HG03039 (cell line): ENCODE results near the gene FBRSL1.

Source experiments
- ATAC-seq: cut with Tn5 transposase; IDR thresholded peaks from one replicate; pipeline ENCODE4 v1.9.1; 2021; ENCODE audit warnings: mild to moderate bottlenecking, moderate library complexity; ENCODE audit not compliant: unreplicated experiment

The FBRSL1 gene

DNA sequence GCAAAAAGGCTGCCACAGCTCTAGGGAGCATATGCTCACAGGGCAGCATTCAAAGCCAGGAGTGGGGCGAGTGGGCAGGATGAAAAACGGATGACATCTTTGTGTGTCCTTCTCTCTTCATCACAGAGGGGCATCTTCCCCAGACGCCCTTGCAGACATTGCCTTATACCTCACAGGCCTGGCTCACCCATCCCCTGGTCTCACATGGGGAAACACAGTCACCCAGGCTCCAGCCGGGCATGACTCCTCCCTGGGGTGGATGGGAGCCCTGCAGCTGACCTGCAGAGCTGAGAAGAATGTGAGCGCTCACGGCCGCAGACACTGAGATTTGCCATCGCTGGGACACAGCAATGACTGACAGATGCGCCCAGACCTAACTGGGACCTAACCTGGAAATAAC lies 7.2 kb upstream of the FBRSL1 start:
- no peak for ATAC-seq

DNA sequence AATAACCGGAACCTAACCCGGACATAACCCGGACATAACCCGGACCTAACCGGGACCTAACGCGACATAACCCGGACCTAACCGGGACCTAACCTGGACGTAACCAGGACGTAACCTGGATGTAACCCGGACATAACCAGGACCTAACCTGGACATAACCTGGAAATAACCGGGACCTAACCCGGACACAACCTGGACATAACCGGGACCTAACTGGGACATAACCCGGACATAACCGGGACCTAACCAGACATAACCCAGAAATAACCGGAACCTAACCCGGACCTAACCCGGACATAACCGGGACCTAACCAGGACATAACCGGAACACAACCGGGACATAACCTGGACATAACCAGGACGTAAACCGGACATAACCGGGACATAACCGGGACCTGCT lies 6.7 kb upstream of the FBRSL1 start:
- no peak for ATAC-seq

DNA sequence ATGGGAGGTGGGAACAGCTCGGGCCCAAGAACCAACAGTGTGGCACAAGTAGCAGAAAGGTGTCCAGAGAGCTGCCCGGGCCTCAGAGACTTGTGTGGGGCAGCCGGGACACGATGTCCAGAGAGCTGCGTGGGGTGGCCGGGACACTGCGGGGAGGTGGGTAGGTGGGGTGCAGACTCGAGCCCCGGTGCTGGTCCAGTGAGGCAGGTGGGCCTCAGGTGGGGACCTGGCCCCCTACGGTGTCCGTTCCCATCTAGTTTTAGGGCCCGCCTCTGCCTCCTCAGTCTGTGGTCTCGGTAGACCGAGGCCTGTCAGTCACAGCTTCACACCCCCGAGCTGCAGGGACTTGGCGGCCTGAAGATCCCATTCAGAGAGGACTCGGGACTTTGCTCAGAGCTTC lies 6.3 kb upstream of the FBRSL1 start:
- no peak for ATAC-seq

GRCh38 chr12:132484183-132484890 lies 5.6 kb upstream of the FBRSL1 start:
- no peak for ATAC-seq

DNA sequence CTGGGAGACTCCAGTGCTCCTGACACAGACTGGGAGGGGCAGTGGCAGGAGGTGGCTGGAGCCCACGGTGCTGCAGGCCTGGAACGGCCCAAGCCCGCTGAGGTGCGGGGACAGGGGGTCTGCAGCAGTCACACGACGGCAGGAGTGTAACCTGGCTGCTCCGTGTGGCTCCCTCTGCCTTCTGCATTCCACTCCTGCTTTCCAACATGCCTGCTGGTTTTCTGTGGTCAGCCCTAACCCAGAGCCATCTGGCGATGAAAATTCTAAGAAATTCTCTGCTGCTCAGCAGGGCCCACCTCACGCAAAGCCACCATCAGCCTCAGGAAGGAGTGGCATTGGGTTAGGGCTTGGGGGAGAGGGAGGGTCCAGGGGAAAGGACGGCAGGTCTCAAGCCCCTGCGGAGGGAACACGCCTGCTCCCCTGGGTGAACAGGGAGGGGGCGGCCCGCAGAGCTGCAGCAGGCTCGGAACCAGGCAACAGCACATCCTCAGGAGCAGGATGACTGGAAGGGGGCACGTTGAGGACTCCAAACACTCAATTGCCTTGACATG lies 5.0 kb upstream of the FBRSL1 start:
- ATAC-seq: no peak

DNA sequence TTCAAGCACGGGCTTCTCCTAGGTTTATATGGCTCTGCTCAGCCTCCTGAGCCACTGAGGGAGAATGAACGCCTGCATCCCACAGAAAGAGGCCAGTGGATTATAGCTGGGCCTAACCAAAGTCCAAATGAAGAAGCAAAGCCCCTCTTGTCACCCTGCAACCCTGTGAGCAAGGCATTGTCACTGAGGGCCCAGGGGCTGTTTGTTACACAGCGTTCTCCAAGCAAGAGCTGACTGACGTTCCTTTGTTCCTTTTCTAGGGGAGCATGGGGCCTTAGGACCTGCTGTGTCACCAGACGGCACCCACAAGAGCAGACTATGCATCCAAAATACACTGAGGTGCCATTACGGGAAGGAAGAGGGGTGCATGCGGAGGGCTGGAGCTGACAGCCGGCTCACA lies 4.3 kb upstream of the FBRSL1 start:
- no peak for ATAC-seq

- no peak for ATAC-seq
These were observed 3.8 kb upstream of the FBRSL1 start for GRCh38 chr12:132486168-132486567.

DNA sequence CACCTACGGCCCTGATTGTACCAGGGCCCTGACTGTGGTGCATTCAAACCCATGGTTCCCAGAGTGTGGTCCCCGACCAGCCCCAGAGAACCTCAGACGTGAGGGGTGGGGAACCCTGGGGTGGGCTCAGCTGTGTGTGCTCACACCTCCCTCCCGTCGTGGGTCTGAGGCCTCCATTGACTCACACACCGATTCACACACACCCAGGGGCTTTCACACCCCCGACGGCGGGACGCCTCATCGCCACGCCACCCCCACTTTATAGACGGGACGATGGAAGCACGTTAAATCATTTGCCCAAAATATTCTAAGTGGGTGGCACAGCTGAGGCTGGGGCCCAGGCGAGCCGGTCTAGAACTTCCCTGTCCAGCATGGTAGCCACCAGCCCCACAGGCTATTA lies 3.4 kb upstream of the FBRSL1 start:
- ATAC-seq: no peak

- ATAC-seq: no peak
These were observed 2.6 kb upstream of the FBRSL1 start for GRCh38 chr12:132487311-132487741.

- no peak for ATAC-seq
These were observed 1.5 kb upstream of the FBRSL1 start for GRCh38 chr12:132488127-132489077.

DNA sequence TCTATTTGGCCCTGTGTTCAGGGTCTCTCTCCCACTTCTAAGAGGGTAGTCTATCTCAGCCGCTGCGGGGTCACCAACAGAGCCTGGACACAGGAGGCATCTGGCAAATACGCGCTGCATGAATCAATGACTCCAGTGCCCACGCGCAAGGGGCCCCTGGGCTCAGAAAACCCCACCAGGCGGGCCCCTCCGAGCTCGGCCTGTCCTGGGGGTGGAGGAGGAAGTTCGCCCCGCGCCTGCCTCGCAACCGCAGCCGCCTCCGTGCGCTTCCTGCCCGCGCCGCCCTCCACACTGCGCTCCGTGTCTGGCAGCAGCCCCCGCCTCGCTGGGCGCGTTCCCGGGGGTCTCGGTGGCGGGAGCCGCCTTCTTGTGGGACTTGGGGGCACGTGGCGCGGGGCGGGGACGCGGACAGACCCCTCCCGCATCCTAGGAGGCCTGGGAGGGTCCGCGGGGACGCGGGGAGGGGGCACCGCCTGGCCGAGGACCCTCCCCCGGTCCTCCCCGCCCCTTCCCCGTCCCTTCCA lies 811 bp upstream of the FBRSL1 start:
- no peak for ATAC-seq

DNA sequence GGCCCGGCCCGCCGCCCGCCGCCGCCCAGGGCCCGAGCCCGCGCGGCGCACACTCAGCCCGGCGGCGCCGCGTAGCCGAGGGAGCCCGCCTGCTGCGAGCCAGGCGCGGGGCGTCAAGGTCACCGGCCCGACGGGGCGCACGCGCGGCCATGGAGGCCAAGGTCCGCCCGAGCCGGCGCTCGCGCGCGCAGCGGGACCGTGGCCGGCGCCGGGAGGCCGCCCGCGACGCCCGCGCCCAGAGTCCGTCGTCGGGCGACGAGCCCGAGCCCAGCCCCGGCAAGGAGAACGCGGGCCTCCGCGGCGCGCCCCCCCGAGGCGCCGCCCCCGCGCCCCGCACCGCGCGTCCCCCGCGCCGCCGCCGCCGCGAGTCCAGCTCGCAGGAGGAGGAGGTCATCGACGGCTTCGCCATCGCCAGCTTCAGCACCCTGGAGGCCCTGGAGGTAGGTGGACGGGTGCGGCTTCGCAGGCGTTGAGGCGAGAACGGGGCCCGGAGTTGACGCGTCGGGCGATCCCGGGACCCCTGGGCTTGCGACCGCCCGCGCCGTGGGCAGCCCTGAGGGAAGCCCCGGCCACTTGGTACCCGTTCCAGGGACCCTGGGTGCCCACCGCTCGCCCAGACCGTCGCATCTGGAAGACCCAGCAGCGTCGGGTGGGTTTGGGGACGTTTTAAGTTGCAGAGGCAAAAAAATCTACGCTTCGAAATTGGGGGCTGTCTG lies 629 bp downstream of the FBRSL1 start:
- ATAC-seq: peak; percentile 2

DNA sequence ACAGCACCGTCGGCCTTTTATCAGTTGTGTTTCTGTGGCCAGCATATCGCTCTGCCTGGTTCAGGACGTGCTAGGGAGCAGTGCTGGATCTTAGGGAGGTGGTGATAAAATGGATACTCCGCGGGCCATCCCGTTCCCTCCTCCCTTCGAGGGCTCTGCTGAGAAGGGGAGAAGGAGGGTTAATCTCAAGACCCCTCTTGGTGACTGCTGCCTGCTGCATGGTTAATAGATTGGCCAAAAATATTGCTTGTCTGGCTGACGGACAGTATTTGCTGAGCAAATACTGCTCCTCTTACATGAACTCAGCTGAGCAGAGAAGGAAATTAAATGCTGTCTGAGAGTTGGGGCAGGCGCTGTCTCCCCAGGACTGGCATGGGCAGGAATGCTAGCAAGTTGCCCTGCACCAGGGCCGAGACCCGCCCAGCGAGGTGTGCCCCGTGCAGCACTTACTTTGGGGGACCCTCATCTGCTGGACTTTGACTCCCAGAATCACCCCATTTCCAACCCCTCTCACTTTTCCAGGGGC lies 1.2 kb downstream of the FBRSL1 start:
- no peak for ATAC-seq

DNA sequence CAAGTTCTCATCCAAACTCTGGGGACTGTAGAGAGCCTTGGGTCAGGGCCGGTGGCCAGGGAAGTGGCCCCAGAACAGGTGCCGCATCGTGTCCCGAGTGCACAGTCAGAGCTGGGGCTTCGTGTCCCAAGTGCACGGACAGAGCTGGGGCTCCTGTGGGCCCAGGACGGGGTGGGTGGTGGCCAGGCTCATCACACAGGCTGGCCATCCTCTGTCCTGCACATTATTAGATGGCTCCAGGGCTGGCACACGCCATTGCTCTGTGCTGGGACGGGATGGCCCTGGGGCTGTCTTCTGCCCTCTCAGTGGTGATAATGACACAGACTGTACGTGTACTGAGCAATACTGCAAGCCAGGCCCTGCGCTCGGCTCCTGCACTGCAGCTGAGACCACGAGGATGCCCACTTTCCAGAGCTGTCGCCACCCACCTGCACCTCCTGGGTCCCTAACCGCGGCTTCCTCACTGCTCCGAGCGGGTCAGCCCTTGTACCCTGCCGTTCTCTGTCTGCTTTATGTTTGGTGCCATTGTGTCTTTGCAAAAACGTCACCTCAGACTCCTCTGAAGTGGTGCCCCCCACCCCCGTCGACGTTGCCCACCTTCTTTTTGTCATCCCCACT lies 1.9 kb downstream of the FBRSL1 start:
- no peak for ATAC-seq

- no peak for ATAC-seq
These were observed 2.6 kb downstream of the FBRSL1 start for GRCh38 chr12:132492522-132492921.

DNA sequence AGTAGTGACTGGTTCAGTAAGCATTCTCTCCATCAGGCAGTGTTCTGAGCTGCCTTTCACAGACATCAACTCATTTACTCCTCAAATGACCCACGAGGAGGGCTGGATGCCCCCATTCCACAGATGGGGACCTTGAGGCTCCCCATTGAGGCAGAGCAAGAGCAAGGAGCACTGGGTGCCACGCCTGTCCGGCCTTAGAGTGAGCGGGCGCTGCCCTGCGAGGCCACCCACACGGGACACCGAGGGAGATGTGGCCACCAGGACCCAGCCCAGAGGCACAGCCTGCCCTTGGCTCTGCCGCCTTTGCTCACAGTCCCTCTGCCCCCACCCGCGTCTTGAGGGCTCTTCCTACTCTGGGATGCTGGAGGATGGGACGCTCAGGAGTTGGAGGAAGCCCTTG lies 3.0 kb downstream of the FBRSL1 start:
- no peak for ATAC-seq

DNA sequence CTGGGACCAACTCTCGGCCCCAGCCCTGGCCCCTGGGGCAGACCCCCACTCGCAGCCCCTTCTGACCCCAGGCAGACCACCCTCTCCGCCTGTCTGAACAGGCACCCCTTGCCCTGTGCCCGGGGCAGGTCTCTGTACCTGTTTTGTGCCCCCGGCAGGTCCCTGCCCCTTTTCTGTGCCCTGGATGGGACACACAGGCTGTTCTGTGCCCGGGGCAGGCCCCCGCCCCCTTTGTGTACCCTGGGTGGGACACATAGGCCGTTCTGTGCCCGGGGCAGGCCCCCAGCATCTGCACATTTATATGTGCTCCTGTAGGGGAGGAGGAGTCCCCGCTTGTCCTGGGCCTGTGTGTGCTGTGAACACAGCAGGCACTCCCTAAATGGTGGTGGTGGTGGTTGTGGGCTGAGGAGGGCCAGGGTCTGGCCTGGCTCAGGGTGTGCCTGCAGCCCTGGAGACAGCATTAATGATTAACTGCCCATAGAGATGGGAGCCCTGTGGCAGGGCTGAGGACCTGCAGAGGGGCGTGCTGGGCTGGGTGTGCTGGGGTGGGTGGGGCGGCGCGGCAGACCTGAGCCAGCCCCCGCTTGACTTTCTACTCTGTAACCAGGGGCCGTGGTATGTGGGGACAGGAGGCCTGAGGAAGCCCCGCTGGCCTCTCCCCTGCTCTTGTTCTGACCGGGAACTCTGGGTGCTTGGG lies 3.7 kb downstream of the FBRSL1 start:
- no peak for ATAC-seq

DNA sequence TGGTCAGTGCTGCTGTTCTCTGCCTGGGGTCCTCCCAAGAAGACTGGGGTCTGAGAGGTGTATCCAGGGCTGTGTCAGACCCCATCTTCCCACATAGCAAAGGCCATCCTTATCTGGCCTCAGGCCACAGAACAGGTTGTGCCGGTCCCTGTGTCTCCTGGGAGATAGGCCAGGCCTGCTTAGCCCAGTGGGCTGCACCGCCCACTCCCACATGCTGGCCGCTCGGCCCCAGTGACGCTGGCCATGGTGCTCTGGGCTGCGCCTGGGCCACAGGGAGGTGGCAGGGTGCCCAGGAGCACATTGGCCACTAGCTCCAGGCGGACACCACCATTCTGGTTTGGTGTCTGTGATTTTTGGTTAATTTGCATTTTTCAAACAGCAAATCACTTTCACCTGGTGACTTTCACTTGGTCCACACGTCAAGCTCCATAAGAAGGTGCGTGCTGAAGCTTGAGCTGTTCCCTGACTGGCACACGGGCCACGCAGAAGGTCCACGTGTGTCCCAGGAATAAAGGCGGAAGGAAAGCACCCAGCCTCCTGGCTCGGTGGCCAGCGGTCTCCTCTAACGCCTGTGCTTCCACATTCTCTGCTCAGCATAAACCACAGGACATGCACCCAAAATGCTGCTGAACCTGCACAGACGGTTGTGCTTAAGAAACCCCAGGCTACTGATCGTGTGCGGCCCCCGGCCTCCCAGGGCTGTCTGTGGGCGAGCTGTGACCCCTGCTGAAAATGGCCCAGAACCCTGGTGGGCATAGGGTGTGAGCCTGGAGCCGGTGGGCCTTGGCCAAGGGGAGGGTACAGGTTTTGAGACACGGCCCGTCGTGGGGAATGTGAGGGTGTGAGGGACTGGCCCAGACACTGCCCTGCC lies 4.6 kb downstream of the FBRSL1 start:
- no peak for ATAC-seq

- no peak for ATAC-seq
These were observed 5.2 kb downstream of the FBRSL1 start for GRCh38 chr12:132495165-132495544.
